ENCODE measurements around the gene TMEM185A.
"Not testable (repeated sequence)": the region's sequence is repeated elsewhere in the genome, so short reads cannot be mapped to it uniquely, and the experiment has no call there.

The TMEM185A gene

GRCh38 chrX:149550454-149550853 lies 81.1 kb downstream of the TMEM185A start:
- DNase-seq, result not testable (repeated sequence)

GRCh38 chrX:149549701-149550100 lies 81.9 kb downstream of the TMEM185A start, which contains the start of gene HSFX3:
Gene HSFX3 (minus strand): TSS chrX:149549924. CDS start chrX:149549852, 72 bp downstream.
- DNase-seq, result not testable (repeated sequence)

GRCh38 chrX:149547782-149548181 lies 83.8 kb downstream of the TMEM185A start:
- DNase-seq, result not testable (repeated sequence)

GRCh38 chrX:149546962-149547361 lies 84.6 kb downstream of the TMEM185A start:
- DNase-seq, result not testable (repeated sequence)
